ENCODE measurements around the gene CLUH.
A peak's percentile ranks its signal among the peaks of the same experiment; 100 is the strongest.

Gene CLUH

DNA sequence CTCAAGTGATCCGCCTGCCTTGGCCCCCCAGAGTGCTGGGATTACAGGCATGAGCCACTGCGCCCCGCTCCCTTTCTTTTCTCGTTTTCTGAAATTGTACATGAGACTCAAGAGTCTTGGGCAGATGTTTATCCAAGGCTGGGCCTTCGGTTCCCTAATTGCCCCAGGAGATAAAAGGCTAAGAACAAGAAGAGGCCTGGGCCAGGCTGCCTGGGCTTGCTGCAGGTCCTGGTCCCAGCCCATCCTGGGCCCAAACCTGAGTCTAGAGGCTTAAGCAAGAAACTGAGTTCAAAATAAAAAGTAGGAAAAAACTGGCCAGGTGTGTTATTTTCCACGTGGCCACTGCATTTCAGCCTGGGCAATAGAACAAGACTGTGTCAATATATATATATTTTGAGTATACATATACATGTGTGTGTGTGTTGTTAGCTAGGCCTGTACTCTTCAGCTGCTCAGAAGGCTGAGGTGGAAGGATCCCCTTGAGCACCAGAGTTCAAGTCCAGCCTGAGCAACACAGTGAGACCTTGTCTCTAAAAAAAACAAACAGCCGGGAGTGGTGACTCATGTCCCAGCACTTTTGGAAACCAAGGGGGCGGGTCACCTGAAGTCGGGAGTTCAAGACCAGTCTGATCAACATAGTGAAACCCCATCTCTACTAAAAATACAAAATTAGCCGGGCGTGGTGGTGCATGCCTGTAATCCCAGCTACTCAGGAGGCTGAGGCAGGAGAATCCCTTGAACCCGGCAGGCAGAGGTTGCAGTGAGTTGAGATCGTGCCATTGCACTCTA lies 6.8 kb upstream of the CLUH start:
- TF ChIP-seq, protein P1, sequence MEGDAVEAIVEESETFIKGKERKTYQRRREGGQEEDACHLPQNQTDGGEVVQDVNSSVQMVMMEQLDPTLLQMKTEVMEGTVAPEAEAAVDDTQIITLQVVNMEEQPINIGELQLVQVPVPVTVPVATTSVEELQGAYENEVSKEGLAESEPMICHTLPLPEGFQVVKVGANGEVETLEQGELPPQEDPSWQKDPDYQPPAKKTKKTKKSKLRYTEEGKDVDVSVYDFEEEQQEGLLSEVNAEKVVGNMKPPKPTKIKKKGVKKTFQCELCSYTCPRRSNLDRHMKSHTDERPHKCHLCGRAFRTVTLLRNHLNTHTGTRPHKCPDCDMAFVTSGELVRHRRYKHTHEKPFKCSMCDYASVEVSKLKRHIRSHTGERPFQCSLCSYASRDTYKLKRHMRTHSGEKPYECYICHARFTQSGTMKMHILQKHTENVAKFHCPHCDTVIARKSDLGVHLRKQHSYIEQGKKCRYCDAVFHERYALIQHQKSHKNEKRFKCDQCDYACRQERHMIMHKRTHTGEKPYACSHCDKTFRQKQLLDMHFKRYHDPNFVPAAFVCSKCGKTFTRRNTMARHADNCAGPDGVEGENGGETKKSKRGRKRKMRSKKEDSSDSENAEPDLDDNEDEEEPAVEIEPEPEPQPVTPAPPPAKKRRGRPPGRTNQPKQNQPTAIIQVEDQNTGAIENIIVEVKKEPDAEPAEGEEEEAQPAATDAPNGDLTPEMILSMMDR (IDR thresholded peaks at IDR 0.05; ENCODE audit: low read depth, low read length) = no peak
- H3K36me3 ChIP-seq = no peaks in the 10 kb centered on the region
- H3K9me3 ChIP-seq (ENCODE audit: severe bottlenecking) = no peaks in the 10 kb centered on the region
- H3K27ac ChIP-seq = no peak overlapping the region
- no peak overlapping the region for H3K4me3 ChIP-seq (ENCODE audit: low read depth, low read length)
- no peaks in the 10 kb centered on the region for H3K27me3 ChIP-seq (ENCODE audit: insufficient read depth, low read depth, severe bottlenecking)
- DNase-seq = no peak

- Histone ChIP-seq H3K27me3 (ENCODE audit: insufficient read depth, low read depth, severe bottlenecking) (no peaks in the 10 kb centered on the region), H3K4me3 (ENCODE audit: low read depth, low read length) (no peak overlapping the region), H3K36me3 (no peaks in the 10 kb centered on the region), H3K9me3 (ENCODE audit: severe bottlenecking) (no peaks in the 10 kb centered on the region), H3K27ac (no peak overlapping the region)
- TF ChIP-seq, protein P1 (IDR thresholded peaks at IDR 0.05; ENCODE audit: low read depth, low read length) = no peak
- DNase-seq = no peak
Measured at GRCh38 chr17:2716649-2717048, 5.1 kb upstream of the CLUH start.

GRCh38 chr17:2713881-2714280 lies 2.3 kb upstream of the CLUH start:
- Histone ChIP-seq H3K9me3 (ENCODE audit: severe bottlenecking) (no peaks in the 10 kb centered on the region), H3K4me3 (ENCODE audit: low read depth, low read length) (no peak overlapping the region), H3K27me3 (ENCODE audit: insufficient read depth, low read depth, severe bottlenecking) (no peaks in the 10 kb centered on the region), H3K27ac (no peak overlapping the region), H3K36me3 (no peaks in the 10 kb centered on the region)
- TF ChIP-seq, protein P1 (IDR thresholded peaks at IDR 0.05; ENCODE audit: low read depth, low read length) = no peak
- DNase-seq = no peak

DNA sequence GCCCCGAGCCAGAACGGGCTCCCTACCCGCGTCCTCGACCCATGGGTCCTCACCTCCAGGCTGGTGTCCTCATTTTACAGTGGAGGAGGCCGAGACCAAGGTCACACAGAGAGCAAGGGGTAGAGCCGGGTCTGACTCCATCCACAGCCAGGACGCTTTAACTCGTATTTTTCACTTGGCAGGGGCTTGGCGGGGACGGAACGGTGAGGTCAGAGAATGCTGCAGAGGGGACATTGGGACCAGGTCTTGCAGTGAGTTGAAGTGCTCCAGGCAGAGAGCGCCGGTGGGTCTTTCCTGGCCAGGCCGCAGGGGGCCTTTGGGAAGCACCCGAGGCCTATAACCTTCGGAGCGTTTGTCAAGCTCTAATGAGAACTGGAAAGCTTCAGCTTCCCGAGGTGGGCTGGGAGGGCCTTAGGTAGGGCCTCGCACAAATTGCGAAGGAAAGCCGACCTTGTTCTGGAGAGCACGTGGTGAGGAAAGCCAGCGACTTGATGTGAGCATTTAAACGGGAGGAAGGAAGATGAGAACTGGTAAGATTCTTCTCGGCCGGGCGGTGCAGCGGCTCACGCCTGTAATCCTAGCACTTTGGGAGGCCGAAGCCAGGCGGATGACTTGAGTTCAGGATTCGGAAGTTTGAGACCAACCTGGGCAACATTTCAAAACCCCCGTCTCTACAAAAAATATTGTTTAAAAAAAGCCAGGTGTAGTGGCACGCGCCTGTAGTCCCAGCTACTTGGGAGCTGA lies 908 bp upstream of the CLUH start:
- TF ChIP-seq, protein P1 (IDR thresholded peaks at IDR 0.05; ENCODE audit: low read depth, low read length) = no peak
- Histone ChIP-seq H3K27me3 (ENCODE audit: insufficient read depth, low read depth, severe bottlenecking) (no peaks in the 10 kb centered on the region), H3K9me3 (ENCODE audit: severe bottlenecking) (no peaks in the 10 kb centered on the region), H3K4me3 (ENCODE audit: low read depth, low read length) (peak overlapping the region; percentile 62), H3K36me3 (no peaks in the 10 kb centered on the region), H3K27ac (peak overlapping the region; percentile 83)
- DNase-seq = peak; percentile 31

DNA sequence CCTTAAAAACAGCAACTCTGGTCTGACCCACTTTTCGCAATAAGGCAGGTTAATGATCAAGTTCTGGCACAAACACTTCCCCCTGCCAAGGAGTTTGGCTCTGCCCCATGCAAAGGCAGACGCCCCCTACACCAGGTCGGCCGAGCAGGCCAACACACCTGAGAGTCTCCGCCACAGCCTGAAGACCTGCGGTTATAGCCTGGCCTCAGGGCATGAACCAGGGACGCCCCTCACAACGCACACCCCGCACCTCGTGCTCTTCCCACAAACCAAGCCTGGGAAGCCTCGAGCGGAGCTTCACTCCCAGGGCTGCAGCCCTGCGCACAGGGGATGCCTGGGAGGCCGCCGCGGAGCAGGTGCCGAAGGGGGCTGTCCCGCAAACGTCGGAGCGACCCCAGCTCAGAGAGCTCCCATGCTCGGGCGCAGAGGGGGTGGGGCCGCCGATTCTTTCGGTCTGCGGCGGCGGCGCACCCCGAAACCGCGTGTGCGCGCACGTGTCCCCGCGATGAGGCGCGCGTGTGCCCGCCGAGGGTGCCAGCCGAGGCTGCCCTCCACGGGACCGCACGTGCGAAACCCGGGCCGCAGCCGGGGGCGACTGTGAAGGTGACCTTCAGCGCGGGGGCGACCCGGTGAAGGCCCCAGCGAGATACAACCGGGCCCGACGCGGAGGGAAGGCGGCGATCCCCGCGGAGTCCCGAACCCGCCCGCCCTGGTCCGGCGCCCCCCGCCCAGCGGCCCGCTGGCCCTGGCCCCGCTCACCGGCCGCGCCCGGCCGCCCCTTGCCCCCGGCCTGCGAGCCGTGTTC lies 559 bp downstream of the CLUH start:
- TF ChIP-seq, protein P1 (IDR thresholded peaks at IDR 0.05; ENCODE audit: low read depth, low read length) = no peak
- Histone ChIP-seq H3K36me3 (no peaks in the 10 kb centered on the region), H3K4me3 (ENCODE audit: low read depth, low read length) (peak overlapping the region; percentile 62), H3K27me3 (ENCODE audit: insufficient read depth, low read depth, severe bottlenecking) (no peaks in the 10 kb centered on the region), H3K9me3 (ENCODE audit: severe bottlenecking) (no peaks in the 10 kb centered on the region), H3K27ac (peak overlapping the region; percentile 83)
- no peak for DNase-seq

All from WERI-Rb-1 (cell line).